Heart left ventricle (tissue), 16 donors: Measurements from ENCODE around the gene SLFN12. TPM values are rescaled to one million over a fixed set of nuclear protein-coding genes. Genes with fewer than 3 reads are reported as not detected.
"Not testable (repeated sequence)": the region's sequence is repeated elsewhere in the genome, so short reads cannot be mapped to it uniquely, and the experiment has no call there.

Source experiments
- ATAC-seq, 4 donors: fragments of 200-7000 bp; cut with Tn5 transposase; one replicate each; pipeline ENCODE4 v1.9.1; 2020 to 2022; ENCODE audit warnings: moderate library complexity in 4 of 4, mild to moderate bottlenecking in 3 of 4, moderate number of reproducible peaks in 1 of 4
- DNase-seq, 5 donors: peaks; one replicate each; pipeline ENCODE4 v3.0.0-alpha.2; 2020
- H3K27ac ChIP-seq, 12 donors: fragments of 200-600 bp; sonication (generic) in 4 of 12; one replicate each; pipeline versions ENCODE4 v1.5.0 to v1.8.0; 2016 to 2022; ENCODE audit warnings: mild to moderate bottlenecking in 2 of 12
- H3K27me3 ChIP-seq, 9 donors: fragments of 200-600 bp; sonication (generic) in 2 of 9; one replicate each; pipeline versions ENCODE4 v1.5.1 to v1.8.0; 2016 to 2022; ENCODE audit warnings: mild to moderate bottlenecking in 3 of 9
- H3K36me3 ChIP-seq, 9 donors: fragments of 200-600 bp; sonication (generic) in 2 of 9; one replicate each; pipeline versions ENCODE4 v1.5.0 to v1.8.0; 2018 to 2022; ENCODE audit warnings: mild to moderate bottlenecking in 2 of 9
- H3K4me1 ChIP-seq, 12 donors: fragments of 200-600 bp; sonication (generic) in 4 of 12; one replicate each; pipeline versions ENCODE4 v1.5.0 to v1.8.0; 2016 to 2022; ENCODE audit warnings: mild to moderate bottlenecking in 3 of 12
- H3K4me3 ChIP-seq, 12 donors: fragments of 200-600 bp; sonication (generic) in 4 of 12; one replicate each; pipeline versions ENCODE4 v1.5.0 to v1.8.0; 2017 to 2022; ENCODE audit warnings: mild to moderate bottlenecking in 9 of 12, moderate library complexity in 4 of 12
- H3K9me3 ChIP-seq, 12 donors: fragments of 200-600 bp; sonication (generic) in 4 of 12; one replicate each; pipeline versions ENCODE4 v1.5.0 to v1.8.0; 2016 to 2022; ENCODE audit warnings: mild to moderate bottlenecking in 1 of 12
- POLR2A ChIP-seq, 2 donors: fragments of 450-650 bp; IDR thresholded peaks; one replicate each; pipeline ENCODE4 v1.6.1; 2017; ENCODE audit warnings: antibody characterized with exemption in 2 of 2, mild to moderate bottlenecking in 2 of 2, moderate library complexity in 2 of 2
- WGBS, 4 donors: extraction: QIAGEN DNeasy Blood & Tissue Kit in 2 of 4; methylation state at CpG; one replicate each; pipeline versions ENCODE4 v1.1.5 to v1.1.7; 2013 to 2018; 5-methylcytosine and 5-hydroxymethylcytosine counted together
- intact Hi-C, 10 donors: fragments of 100-400 bp; cut with DNase I; formaldehyde crosslinking; loops; one replicate each; pipeline versions ENCODE4 v1.11.1 to v1.14.2; 2022
- polyA plus RNA-seq, 2 donors: library from polyadenylated mRNA; stranded (reverse); fragments of 200-250 nt; gene quantifications; one replicate each; pipeline ENCODE4 v1.2.3, GENCODE V29; 2013
- total RNA-seq, 9 donors: library from RNA; depleted of rRNA in 2 of 9; stranded (reverse); fragments of >200 nt in 2 of 9; fragmentation: NEBNext Ultra II Directional in 3 of 9; extraction: Animal tissue kit (Norgen Biotek cat#: 25700) in 3 of 9; gene quantifications; one replicate each; pipeline versions ENCODE4 v1.1.0 to v1.2.4, GENCODE V29; 2016 to 2023
- TF ChIP-seq, protein P1 (sequence below), 12 donors: fragments of 200-600 bp; sonication (generic) in 4 of 12; IDR thresholded peaks; one replicate each; pipeline versions ENCODE4 v1.5.0 to v1.8.0; 2018 to 2022; ENCODE audit warnings: antibody characterized with exemption in 12 of 12, mild to moderate bottlenecking in 5 of 12
- donor health status: ischemic (EF 13 %, LVEDD 7.1; RV severe dilation, severe dysfunction).
- donor health status: healthy with polysubstance abuse.
- donor health status: DM: no; HTN: yes; CAD: no.
- donor health status: DM: no; HTN: no; CAD: no.
- donor health status: ischemic (EF 25% LVEDD 6.9; RV normal size, moderate dysfunction).
- donor health status: ischemic (EF 25% LVEDD 5.7; RV mildly dilated, moderate dysfunction).
- donor health status: healthy.
- donor health status: DM: yes; HTN: yes; CAD: no.
- donor health status: ischemic (EF 35%, LVEDD 5.7; RV mildly dilated, moderate dysfunction).
- donor health status: nonischemic (EF 11% LVEDD 7.7; RV severe dilation, severe dysfunction).
- donor health status: DM: yes; HTN: yes; CAD: no.
- donor health status: PGD.
- donor health status: ischemic (EF 29% LVEDD 5.4; RV normal size, mild dysfunction).
- donor health status: nonischemic (EF 23%, LVEDD 6.1; RV moderate dilation, normal function).

SLFN12 gene
- total and polyA plus RNA-seq, 11 donors = 1.7 to 10.0 (median 4.3) TPM

DNA sequence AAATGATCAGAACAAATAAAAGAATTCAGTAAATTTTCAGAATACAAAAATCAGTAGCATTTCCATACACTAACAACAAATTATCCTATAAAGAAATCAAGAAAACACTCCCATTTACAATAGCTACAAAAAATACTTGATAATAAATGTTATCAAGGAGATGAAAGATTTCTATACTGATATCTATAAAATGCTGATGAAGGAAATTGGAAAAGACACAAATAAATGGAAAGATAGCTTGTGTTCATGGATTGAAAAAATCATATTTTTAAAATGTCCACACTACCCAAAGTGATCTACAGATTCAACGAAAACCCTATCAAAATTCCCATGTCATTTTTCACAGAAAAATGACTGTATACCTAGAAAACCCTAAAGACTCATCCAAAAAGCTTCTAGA is 18.1 kb downstream of the SLFN12 start:
- Histone ChIP-seq H3K27ac (no peak overlapping the region), H3K4me1 (peaks cover 0 to 4% (median 0%) of the 10 kb centered on the region in 12 donors), H3K27me3 (no peaks in the 10 kb centered on the region), H3K9me3 (peaks cover 0 to 25% (median 12%) of the 10 kb centered on the region in 12 donors), H3K36me3 (peaks cover 0 to 95% (median 59%) of the 10 kb centered on the region in 9 donors), H3K4me3 (no peak overlapping the region)
- WGBS, 4 donors = 94 to 98% (median 95%) methylated on average over 1 of the region's 1 CpG
- intact Hi-C loops = no loop called here
- TF ChIP-seq POLR2A (IDR thresholded peaks at IDR 0.05) = no peak
- TF ChIP-seq, protein P1, sequence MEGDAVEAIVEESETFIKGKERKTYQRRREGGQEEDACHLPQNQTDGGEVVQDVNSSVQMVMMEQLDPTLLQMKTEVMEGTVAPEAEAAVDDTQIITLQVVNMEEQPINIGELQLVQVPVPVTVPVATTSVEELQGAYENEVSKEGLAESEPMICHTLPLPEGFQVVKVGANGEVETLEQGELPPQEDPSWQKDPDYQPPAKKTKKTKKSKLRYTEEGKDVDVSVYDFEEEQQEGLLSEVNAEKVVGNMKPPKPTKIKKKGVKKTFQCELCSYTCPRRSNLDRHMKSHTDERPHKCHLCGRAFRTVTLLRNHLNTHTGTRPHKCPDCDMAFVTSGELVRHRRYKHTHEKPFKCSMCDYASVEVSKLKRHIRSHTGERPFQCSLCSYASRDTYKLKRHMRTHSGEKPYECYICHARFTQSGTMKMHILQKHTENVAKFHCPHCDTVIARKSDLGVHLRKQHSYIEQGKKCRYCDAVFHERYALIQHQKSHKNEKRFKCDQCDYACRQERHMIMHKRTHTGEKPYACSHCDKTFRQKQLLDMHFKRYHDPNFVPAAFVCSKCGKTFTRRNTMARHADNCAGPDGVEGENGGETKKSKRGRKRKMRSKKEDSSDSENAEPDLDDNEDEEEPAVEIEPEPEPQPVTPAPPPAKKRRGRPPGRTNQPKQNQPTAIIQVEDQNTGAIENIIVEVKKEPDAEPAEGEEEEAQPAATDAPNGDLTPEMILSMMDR (IDR thresholded peaks at IDR 0.05) = no peak
- no peak for ATAC-seq
- DNase-seq = no peak

DNA sequence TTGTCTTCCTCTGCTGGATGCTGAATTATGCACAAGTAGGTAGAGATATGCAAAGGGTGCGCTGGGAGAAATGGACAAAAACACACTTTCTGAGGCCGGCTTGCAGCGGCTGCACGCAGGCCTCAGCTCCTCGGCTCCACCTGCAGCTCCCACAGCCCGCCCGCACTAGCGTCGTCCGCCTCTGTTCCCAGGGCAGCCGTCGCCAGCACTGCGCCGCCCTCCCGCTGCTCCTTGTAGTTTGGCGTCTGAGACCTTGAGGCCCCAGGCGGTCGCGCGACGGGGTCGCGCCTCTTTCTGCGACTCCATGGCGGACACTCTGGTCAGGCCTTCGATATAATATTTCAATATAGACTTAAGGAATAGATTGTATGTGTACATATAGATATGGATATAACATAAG is 24.8 kb downstream of the SLFN12 start:
- DNase-seq (no peak), ATAC-seq (no peak)
- 89 to 93% (median 91%) methylated on average over 26 of the region's 26 CpGs for WGBS, 4 donors
- intact Hi-C loops = no loop called here
- Histone ChIP-seq H3K4me3 (no peak overlapping the region), H3K36me3 (peaks cover 0 to 66% (median 50%) of the 10 kb centered on the region in 9 donors), H3K4me1 (no peaks in the 10 kb centered on the region), H3K9me3 (no peaks in the 10 kb centered on the region), H3K27ac (no peak overlapping the region), H3K27me3 (no peaks in the 10 kb centered on the region)
- TF ChIP-seq, protein P1 (IDR thresholded peaks at IDR 0.05) = no peak
- no peak for TF ChIP-seq POLR2A (IDR thresholded peaks at IDR 0.05)

DNA sequence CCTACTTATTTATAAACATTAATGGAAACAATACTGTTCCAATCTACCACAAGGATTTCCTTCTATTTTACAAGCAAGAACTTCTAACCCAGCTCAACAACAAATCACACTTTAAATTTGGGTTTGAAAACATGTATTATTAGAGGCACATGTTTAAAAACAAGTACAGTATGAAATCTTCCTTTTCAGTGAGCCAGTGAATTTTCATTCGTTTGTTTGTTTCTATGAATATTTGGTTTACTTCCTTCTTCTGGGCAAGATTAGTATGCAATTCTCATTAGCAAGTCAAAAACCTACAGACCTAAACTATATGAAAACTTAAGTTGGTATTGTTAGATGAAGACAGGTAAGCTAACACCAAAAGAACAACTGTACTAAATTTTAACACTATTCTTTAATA is 25.7 kb downstream of the SLFN12 start:
- ATAC-seq (no peak), DNase-seq (no peak)
- Histone ChIP-seq H3K27me3 (no peaks in the 10 kb centered on the region), H3K4me3 (no peak overlapping the region), H3K9me3 (no peaks in the 10 kb centered on the region), H3K4me1 (no peaks in the 10 kb centered on the region), H3K36me3 (peaks cover 0 to 56% (median 40%) of the 10 kb centered on the region in 9 donors), H3K27ac (no peak overlapping the region)
- 71 to 100% (median 83%) methylated on average over 1 of the region's 1 CpG for WGBS, 4 donors
- TF ChIP-seq, protein P1 (IDR thresholded peaks at IDR 0.05) = no peak
- intact Hi-C loops = no loop called here

DNA sequence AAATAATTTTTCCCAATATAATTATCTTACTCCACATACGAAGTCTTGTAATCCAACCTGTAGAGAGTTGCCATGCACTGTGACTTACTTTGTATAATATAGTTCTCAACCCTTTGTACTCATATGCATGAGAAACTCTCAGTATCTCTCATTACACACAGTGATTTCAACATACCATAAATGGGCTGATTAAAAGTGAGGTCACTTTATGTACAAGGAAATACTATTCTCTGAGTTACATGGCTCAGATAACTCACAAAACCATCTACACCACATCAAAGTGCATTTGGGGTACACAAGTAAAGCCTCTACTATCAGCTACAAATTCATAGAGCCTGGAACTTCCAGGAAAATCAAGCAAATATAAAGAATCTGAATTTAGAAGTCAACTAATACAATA is 27.9 kb downstream of the SLFN12 start:
- Histone ChIP-seq H3K9me3 (no peaks in the 10 kb centered on the region), H3K27me3 (no peaks in the 10 kb centered on the region), H3K4me3 (no peak overlapping the region), H3K36me3 (peaks cover 0 to 34% (median 18%) of the 10 kb centered on the region in 9 donors), H3K27ac (no peak overlapping the region), H3K4me1 (no peaks in the 10 kb centered on the region)
- ATAC-seq (no peak), DNase-seq (no peak)
- TF ChIP-seq, protein P1 (IDR thresholded peaks at IDR 0.05) = no peak
- TF ChIP-seq POLR2A (IDR thresholded peaks at IDR 0.05) = no peak
- intact Hi-C loops = no loop called here
- WGBS, 4 donors = 84 to 97% (median 92%) methylated on average over 1 of the region's 1 CpG

DNA sequence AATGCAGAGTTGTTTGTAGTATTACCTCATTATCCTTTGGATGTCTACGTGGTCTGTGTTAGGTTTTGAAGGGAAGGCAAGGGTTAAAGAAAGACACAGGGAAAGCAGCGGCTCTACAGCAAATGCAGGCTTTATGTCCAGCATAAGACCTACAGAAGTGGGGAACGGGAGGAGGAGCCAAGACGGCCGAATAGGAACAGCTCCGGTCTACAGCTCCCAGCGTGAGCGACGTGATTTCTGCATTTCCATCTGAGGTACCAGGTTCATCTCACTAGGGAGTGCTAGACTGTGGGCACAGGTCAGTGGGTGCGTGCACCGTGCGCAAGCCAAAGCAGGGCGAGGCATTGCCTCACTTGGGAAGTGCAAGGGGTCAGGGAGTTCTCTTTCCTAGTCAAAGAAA is 38.5 kb downstream of the SLFN12 start:
- H3K36me3 ChIP-seq, intact Hi-C loops, ATAC-seq, H3K9me3 ChIP-seq, H3K4me3 ChIP-seq, H3K27me3 ChIP-seq, DNase-seq, H3K27ac ChIP-seq: not testable (repeated sequence)
- H3K4me1 ChIP-seq = peaks cover 0 to 12% (median 0%) of the 10 kb centered on the region in 12 donors
- WGBS, 4 donors = 92 to 94% (median 92%) methylated on average over 13 of the region's 13 CpGs
